GM23338 (cell line): ENCODE results near the gene RHOD. TPM values are rescaled to one million over a fixed set of nuclear protein-coding genes. Genes with fewer than 3 reads are reported as not detected.

ENCODE experiments used
- ATAC-seq: fragments of 200-7000 bp; cut with Tn5 transposase; 3 replicates; pipeline ENCODE4 v1.9.1; 2020
- DNase-seq: peaks from one replicate; pipeline ENCODE4 v3.0.0-alpha.2; 2015; ENCODE audit warnings: low spot score
- H2AFZ ChIP-seq: fragments of 200-600 bp; sonication (generic); 2 replicates; pipeline ENCODE4 v1.8.0; 2016; ENCODE audit warnings: antibody characterized with exemption, mild to moderate bottlenecking, moderate library complexity
- H3F3A ChIP-seq: fragments of 200-600 bp; sonication (generic); replicated peaks from 2 replicates; pipeline ENCODE4 v1.8.0; 2017; ENCODE audit warnings: antibody characterized with exemption, mixed run types, low read depth
- H3K27ac ChIP-seq: fragments of 200-600 bp; sonication (generic); 2 replicates; pipeline ENCODE4 v1.6.1; 2016; ENCODE audit warnings: low read depth
- H3K27me3 ChIP-seq: fragments of 200-600 bp; sonication (generic); 2 replicates; pipeline ENCODE4 v1.8.0; 2016; ENCODE audit warnings: mild to moderate bottlenecking, mixed run types, moderate library complexity; ENCODE audit not compliant: insufficient read depth
- H3K36me3 ChIP-seq: fragments of 200-600 bp; sonication (generic); 2 replicates; pipeline ENCODE4 v1.8.0; 2016; ENCODE audit warnings: mild to moderate bottlenecking; ENCODE audit not compliant: insufficient read depth
- H3K4me1 ChIP-seq: fragments of 200-600 bp; sonication (generic); 2 replicates; pipeline ENCODE4 v1.8.0; 2016; ENCODE audit warnings: mild to moderate bottlenecking, moderate library complexity; ENCODE audit not compliant: insufficient read depth
- H3K4me2 ChIP-seq: fragments of 200-600 bp; sonication (generic); 2 replicates; pipeline ENCODE4 v1.7.1; 2017; ENCODE audit warnings: mixed run types
- H3K4me3 ChIP-seq: fragments of 200-600 bp; sonication (generic); 2 replicates; pipeline ENCODE4 v1.6.1; 2016; ENCODE audit warnings: mixed run types
- H3K79me2 ChIP-seq: fragments of 200-600 bp; sonication (generic); replicated peaks from 2 replicates; pipeline ENCODE4 v1.8.0; 2017; ENCODE audit warnings: mild to moderate bottlenecking; ENCODE audit not compliant: insufficient read depth
- H3K9me2 ChIP-seq: fragments of 200-600 bp; sonication (generic); 2 replicates; pipeline ENCODE4 v1.8.0; 2017; ENCODE audit not compliant: insufficient read depth
- H4K20me1 ChIP-seq: fragments of 200-600 bp; sonication (generic); replicated peaks from 2 replicates; pipeline ENCODE4 v1.8.0; 2017; ENCODE audit warnings: mild to moderate bottlenecking; ENCODE audit not compliant: insufficient read depth
- H3K27ac Mint-ChIP-seq: 2 replicates; pipeline ENCODE4 v1.8.0; 2020; ENCODE audit warnings: inconsistent platforms, mild to moderate bottlenecking, moderate library complexity, mixed read lengths
- H3K27me3 Mint-ChIP-seq: 3 replicates; pipeline ENCODE4 v1.8.0; 2022; ENCODE audit warnings: low read depth, mild to moderate bottlenecking, moderate library complexity, mixed read lengths, inconsistent platforms; ENCODE audit not compliant: insufficient read depth, poor library complexity
- H3K36me3 Mint-ChIP-seq: 3 replicates; pipeline ENCODE4 v1.8.0; 2021; ENCODE audit warnings: low read depth, mild to moderate bottlenecking, inconsistent platforms, moderate library complexity, mixed read lengths
- H3K4me1 Mint-ChIP-seq: 3 replicates; pipeline ENCODE4 v1.8.0; 2020; ENCODE audit warnings: mild to moderate bottlenecking, inconsistent platforms, mixed read lengths
- H3K4me3 Mint-ChIP-seq: 3 replicates; pipeline ENCODE4 v1.8.0; 2021; ENCODE audit warnings: moderate library complexity, mild to moderate bottlenecking, inconsistent platforms, mixed read lengths
- H3K9me3 Mint-ChIP-seq: 3 replicates; pipeline ENCODE4 v1.8.0; 2020; ENCODE audit warnings: moderate library complexity, mild to moderate bottlenecking, inconsistent platforms, mixed read lengths
- CREB1 ChIP-seq: fragments of 250-450 bp; sonication (Bioruptor Pico); IDR thresholded peaks from 2 replicates; pipeline ENCODE4 v1.5.0; 2020; ENCODE audit warnings: low read depth, mild to moderate bottlenecking, moderate library complexity
- CTCF ChIP-seq, 2 experiments: fragments of 200-600 bp in 1 of 2; sonication (generic) in 1 of 2; conservative IDR thresholded peaks; 2 replicates each; pipeline versions ENCODE4 v1.5.1 to v1.6.1; 2016 to 2017; ENCODE audit warnings: antibody characterized with exemption in 2 of 2, low read depth in 2 of 2, mild to moderate bottlenecking in 2 of 2, moderate library complexity in 1 of 2
- EZH2 ChIP-seq: fragments of 200-600 bp; sonication (generic); IDR thresholded peaks from one replicate; pipeline ENCODE4 v1.8.0; 2017; ENCODE audit warnings: antibody characterized with exemption, mild to moderate bottlenecking, low read depth; ENCODE audit not compliant: unreplicated experiment
- JUNB ChIP-seq: IDR thresholded peaks from one replicate; pipeline ENCODE4 v1.6.1; 2016; ENCODE audit warnings: antibody characterized with exemption; ENCODE audit not compliant: unreplicated experiment
- NANOG ChIP-seq: IDR thresholded peaks from 2 replicates; pipeline ENCODE4 v1.6.1; 2016; ENCODE audit warnings: antibody characterized with exemption, borderline replicate concordance
- POLR2AphosphoS5 ChIP-seq: IDR thresholded peaks from 2 replicates; pipeline ENCODE4 v1.6.1; 2016; ENCODE audit warnings: antibody characterized with exemption, low read depth
- REST ChIP-seq: IDR thresholded peaks from one replicate; pipeline ENCODE4 v1.6.1; 2018; ENCODE audit warnings: antibody characterized with exemption; ENCODE audit not compliant: unreplicated experiment
- STAT1 ChIP-seq: IDR thresholded peaks from one replicate; pipeline ENCODE4 v1.6.1; 2016; ENCODE audit warnings: antibody characterized with exemption; ENCODE audit not compliant: unreplicated experiment
- ZNF114 ChIP-seq: fragments of 250-450 bp; sonication (Bioruptor Pico); IDR thresholded peaks from 2 replicates; pipeline ENCODE4 v1.5.0; 2020; ENCODE audit warnings: mild to moderate bottlenecking, moderate library complexity
- ZNF331 ChIP-seq: fragments of 250-450 bp; sonication (Bioruptor Pico); IDR thresholded peaks from 2 replicates; pipeline ENCODE4 v1.5.0; 2020; ENCODE audit warnings: low read depth, mild to moderate bottlenecking, moderate library complexity
- polyA plus RNA-seq: library from polyadenylated mRNA; unstranded; fragments of >200 nt; fragmentation: Nextera tagmentation; extraction: Ambion mirVana; gene quantifications from 2 replicates; pipeline ENCODE4 v1.2.1, GENCODE V29; 2016
- total RNA-seq: library from RNA; depleted of rRNA; stranded (reverse); fragments of >200 nt; shearing (Covaris generic); gene quantifications from 2 replicates; pipeline ENCODE4 v1.2.3, GENCODE V29; 2014
- TF ChIP-seq, protein P1 (sequence below): fragments of 250-450 bp; sonication (Bioruptor Pico); IDR thresholded peaks from 2 replicates; pipeline ENCODE4 v1.5.0; 2020; ENCODE audit warnings: mild to moderate bottlenecking, moderate library complexity
- TF ChIP-seq, protein P2 (sequence below): IDR thresholded peaks from 2 replicates; pipeline ENCODE4 v1.6.1; 2016; ENCODE audit warnings: antibody characterized with exemption

RHOD gene
- total and polyA plus RNA-seq, 2 experiments from 2014 or later = 13.8 to 16.2 TPM

- TF ChIP-seq CTCF (conservative IDR thresholded peaks at IDR 0.05; ENCODE audit: low read depth in 2 of 2) = no peak
- TF ChIP-seq CREB1 (CRISPR knock-in tag) = no peak
- no peak for TF ChIP-seq JUNB
- no peak for TF ChIP-seq ZNF331 (CRISPR knock-in tag)
Observed at GRCh38 chr11:67117176-67117575, 60.5 kb downstream of the RHOD start (continued).

DNA sequence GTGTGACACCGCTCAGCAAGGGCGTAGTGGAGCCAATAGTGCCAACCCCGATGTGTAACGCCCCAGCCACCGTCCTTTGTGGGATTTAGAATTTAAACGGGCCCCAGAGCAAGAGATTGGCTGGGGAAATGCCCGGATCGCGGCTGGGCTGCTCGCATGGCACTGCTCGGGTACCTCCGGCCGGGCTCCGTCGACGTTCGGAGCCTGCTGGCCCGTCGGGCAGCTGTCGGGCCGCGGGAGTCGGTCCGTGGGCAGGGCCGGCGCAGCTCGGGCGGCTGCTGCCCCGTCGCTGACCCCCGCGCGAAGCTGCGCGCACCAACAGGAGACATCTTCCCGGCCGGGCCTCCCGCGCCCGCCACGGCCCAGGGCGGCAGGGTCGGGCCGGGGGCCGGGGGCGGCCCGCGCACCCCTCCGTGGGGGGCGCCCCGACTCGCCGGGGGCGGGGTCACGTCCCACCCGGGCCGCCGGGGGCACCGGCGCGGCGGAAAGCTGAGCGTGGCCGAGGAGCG lies 61.1 kb downstream of the RHOD start:
- peak overlapping the region; percentile 93 for H2AFZ ChIP-seq
- 0 out of 2 replicates have a peak overlapping the region, but pooled peaks have one; percentile 77 for H3K27ac Mint-ChIP-seq
- TF ChIP-seq CREB1 (CRISPR knock-in tag) (no peak), STAT1 (no peak), JUNB (no peak), REST (no peak), EZH2 (no peak), POLR2AphosphoS5 (no peak), ZNF114 (CRISPR knock-in tag) (no peak), ZNF331 (CRISPR knock-in tag) (no peak), NANOG (no peak)
- TF ChIP-seq, protein P1, sequence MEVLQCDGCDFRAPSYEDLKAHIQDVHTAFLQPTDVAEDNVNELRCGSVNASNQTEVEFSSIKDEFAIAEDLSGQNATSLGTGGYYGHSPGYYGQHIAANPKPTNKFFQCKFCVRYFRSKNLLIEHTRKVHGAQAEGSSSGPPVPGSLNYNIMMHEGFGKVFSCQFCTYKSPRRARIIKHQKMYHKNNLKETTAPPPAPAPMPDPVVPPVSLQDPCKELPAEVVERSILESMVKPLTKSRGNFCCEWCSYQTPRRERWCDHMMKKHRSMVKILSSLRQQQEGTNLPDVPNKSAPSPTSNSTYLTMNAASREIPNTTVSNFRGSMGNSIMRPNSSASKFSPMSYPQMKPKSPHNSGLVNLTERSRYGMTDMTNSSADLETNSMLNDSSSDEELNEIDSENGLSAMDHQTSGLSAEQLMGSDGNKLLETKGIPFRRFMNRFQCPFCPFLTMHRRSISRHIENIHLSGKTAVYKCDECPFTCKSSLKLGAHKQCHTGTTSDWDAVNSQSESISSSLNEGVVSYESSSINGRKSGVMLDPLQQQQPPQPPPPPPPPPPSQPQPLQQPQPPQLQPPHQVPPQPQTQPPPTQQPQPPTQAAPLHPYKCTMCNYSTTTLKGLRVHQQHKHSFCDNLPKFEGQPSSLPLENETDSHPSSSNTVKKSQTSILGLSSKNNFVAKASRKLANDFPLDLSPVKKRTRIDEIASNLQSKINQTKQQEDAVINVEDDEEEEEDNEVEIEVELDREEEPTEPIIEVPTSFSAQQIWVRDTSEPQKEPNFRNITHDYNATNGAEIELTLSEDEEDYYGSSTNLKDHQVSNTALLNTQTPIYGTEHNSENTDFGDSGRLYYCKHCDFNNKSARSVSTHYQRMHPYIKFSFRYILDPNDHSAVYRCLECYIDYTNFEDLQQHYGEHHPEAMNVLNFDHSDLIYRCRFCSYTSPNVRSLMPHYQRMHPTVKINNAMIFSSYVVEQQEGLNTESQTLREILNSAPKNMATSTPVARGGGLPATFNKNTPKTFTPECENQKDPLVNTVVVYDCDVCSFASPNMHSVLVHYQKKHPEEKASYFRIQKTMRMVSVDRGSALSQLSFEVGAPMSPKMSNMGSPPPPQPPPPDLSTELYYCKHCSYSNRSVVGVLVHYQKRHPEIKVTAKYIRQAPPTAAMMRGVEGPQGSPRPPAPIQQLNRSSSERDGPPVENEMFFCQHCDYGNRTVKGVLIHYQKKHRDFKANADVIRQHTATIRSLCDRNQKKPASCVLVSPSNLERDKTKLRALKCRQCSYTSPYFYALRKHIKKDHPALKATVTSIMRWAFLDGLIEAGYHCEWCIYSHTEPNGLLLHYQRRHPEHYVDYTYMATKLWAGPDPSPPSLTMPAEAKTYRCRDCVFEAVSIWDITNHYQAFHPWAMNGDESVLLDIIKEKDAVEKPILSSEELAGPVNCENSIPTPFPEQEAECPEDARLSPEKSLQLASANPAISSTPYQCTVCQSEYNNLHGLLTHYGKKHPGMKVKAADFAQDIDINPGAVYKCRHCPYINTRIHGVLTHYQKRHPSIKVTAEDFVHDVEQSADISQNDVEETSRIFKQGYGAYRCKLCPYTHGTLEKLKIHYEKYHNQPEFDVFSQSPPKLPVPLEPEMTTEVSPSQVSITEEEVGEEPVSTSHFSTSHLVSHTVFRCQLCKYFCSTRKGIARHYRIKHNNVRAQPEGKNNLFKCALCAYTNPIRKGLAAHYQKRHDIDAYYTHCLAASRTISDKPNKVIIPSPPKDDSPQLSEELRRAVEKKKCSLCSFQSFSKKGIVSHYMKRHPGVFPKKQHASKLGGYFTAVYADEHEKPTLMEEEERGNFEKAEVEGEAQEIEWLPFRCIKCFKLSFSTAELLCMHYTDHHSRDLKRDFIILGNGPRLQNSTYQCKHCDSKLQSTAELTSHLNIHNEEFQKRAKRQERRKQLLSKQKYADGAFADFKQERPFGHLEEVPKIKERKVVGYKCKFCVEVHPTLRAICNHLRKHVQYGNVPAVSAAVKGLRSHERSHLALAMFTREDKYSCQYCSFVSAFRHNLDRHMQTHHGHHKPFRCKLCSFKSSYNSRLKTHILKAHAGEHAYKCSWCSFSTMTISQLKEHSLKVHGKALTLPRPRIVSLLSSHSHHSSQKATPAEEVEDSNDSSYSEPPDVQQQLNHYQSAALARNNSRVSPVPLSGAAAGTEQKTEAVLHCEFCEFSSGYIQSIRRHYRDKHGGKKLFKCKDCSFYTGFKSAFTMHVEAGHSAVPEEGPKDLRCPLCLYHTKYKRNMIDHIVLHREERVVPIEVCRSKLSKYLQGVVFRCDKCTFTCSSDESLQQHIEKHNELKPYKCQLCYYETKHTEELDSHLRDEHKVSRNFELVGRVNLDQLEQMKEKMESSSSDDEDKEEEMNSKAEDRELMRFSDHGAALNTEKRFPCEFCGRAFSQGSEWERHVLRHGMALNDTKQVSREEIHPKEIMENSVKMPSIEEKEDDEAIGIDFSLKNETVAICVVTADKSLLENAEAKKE = no peak
- TF ChIP-seq, protein P2, sequence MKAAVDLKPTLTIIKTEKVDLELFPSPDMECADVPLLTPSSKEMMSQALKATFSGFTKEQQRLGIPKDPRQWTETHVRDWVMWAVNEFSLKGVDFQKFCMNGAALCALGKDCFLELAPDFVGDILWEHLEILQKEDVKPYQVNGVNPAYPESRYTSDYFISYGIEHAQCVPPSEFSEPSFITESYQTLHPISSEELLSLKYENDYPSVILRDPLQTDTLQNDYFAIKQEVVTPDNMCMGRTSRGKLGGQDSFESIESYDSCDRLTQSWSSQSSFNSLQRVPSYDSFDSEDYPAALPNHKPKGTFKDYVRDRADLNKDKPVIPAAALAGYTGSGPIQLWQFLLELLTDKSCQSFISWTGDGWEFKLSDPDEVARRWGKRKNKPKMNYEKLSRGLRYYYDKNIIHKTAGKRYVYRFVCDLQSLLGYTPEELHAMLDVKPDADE = no peak

More for the DNA sequence above, 61.1 kb downstream of the RHOD start:
- H3K36me3 ChIP-seq = 0 out of 2 replicates have a peak, but pooled peaks cover 4% of the 10 kb centered on the region
- peaks cover 13% of the 10 kb centered on the region for H4K20me1 ChIP-seq
- DNase-seq (peak; percentile 69), ATAC-seq (peak; percentile 6)
- peaks cover 10% of the 10 kb centered on the region for H3K27me3 ChIP-seq
- H3K9me3 Mint-ChIP-seq = 0 out of 3 replicates have a peak, but pooled peaks cover 2% of the 10 kb centered on the region
- H3K36me3 Mint-ChIP-seq = peaks cover 10% of the 10 kb centered on the region
- peak overlapping the region; percentile 62 for H3K4me3 ChIP-seq
- H3K4me3 Mint-ChIP-seq = peak overlapping the region; percentile 79
- peaks cover 37% of the 10 kb centered on the region for H3K4me1 Mint-ChIP-seq
- peak overlapping the region; percentile 79 for H3K4me2 ChIP-seq
- peaks cover 5% of the 10 kb centered on the region for H3K27me3 Mint-ChIP-seq
- 0 out of 2 replicates have a peak, but pooled peaks cover 6% of the 10 kb centered on the region for H3F3A ChIP-seq
- H3K79me2 ChIP-seq = peaks cover 32% of the 10 kb centered on the region
- H3K27ac ChIP-seq = no peak overlapping the region
- H3K4me1 ChIP-seq = peaks cover 24% of the 10 kb centered on the region
- H3K9me2 ChIP-seq = no peaks in the 10 kb centered on the region
